Omental fat pad (tissue), 4 donors: ENCODE measurements around the gene CCDC178. TPM values are rescaled to one million over a fixed set of nuclear protein-coding genes. Genes with fewer than 3 reads are reported as not detected.

Experiments
- ATAC-seq: fragments of 150-250 bp; one replicate; pipeline ENCODE4 v1.9.1; 2016; ENCODE audit warnings: mild to moderate bottlenecking, moderate library complexity; ENCODE audit not compliant: low FRiP score
- DNase-seq: peaks from one replicate; pipeline ENCODE4 v3.0.0-alpha.2; 2019; ENCODE audit warnings: low spot score
- total RNA-seq, 4 donors: library from RNA; depleted of rRNA; stranded (reverse); fragments of >200 nt; gene quantifications; one replicate each; pipeline ENCODE4 v1.1.0, GENCODE V29; 2016
- TF ChIP-seq, protein P1 (sequence below), 3 donors: fragments of 450-650 bp; IDR thresholded peaks; one replicate each; pipeline ENCODE4 v1.5.1; 2016 to 2017; ENCODE audit warnings: antibody characterized with exemption in 3 of 3, mild to moderate bottlenecking in 3 of 3, moderate library complexity in 2 of 3

CCDC178 gene
- total RNA-seq, 4 donors from 2014 or later = 2.6 to 10.6 (median 3.5) TPM

DNA sequence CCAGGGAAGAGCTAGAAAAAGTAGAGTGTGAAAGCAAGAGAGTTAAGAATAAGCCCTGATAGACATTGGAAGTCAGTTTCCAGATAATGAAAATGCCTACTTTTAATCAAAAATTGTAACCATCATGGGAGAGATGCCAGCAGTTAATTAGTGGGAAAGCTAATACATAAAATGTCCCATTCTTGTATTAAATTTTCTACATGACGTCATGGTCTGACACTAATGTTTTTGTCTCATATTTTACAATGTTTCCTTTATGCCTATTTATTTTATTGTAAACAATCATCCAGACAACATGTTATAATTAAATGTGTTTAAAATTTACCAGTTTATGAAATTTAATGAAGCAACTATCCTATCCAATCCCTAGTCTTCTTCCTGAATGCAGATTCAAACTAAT, 26.3 kb upstream of the CCDC178 start:
- no peak for ATAC-seq
- DNase-seq = no peak
- TF ChIP-seq, protein P1, sequence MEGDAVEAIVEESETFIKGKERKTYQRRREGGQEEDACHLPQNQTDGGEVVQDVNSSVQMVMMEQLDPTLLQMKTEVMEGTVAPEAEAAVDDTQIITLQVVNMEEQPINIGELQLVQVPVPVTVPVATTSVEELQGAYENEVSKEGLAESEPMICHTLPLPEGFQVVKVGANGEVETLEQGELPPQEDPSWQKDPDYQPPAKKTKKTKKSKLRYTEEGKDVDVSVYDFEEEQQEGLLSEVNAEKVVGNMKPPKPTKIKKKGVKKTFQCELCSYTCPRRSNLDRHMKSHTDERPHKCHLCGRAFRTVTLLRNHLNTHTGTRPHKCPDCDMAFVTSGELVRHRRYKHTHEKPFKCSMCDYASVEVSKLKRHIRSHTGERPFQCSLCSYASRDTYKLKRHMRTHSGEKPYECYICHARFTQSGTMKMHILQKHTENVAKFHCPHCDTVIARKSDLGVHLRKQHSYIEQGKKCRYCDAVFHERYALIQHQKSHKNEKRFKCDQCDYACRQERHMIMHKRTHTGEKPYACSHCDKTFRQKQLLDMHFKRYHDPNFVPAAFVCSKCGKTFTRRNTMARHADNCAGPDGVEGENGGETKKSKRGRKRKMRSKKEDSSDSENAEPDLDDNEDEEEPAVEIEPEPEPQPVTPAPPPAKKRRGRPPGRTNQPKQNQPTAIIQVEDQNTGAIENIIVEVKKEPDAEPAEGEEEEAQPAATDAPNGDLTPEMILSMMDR (IDR thresholded peaks at IDR 0.05) = no peak

DNA sequence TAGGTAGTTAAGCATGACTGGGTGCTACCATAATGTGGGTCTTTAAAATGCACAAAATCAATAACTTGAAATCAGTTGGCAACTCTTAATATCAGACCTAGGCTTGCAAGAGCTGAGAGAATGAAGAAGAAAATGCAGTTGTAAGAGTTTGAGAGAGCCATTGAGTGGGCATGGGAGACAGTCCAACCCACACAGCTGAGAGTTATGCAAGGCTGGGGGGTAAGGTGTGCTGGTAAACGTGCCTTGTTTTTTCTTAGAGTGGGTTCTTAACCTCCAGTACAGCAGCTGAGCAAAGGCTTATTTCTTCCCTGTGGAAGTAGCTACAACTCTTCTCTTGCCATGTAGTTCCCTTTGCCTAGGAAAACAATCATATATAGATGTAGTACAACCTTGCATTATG, 20.2 kb upstream of the CCDC178 start:
- no peak for DNase-seq
- no peak for ATAC-seq
- TF ChIP-seq, protein P1 (IDR thresholded peaks at IDR 0.05) = no peak

- no peak for ATAC-seq
- TF ChIP-seq, protein P1 (IDR thresholded peaks at IDR 0.05) = no peak
These were observed 19.1 kb upstream of the CCDC178 start for GRCh38 chr18:33459612-33460011.

GRCh38 chr18:33446604-33447003, 6.1 kb upstream of the CCDC178 start:
- ATAC-seq = no peak
- TF ChIP-seq, protein P1 (IDR thresholded peaks at IDR 0.05) = no peak

More at GRCh38 chr18:33459612-33460011, 19.1 kb upstream of the CCDC178 start:
- no peak for DNase-seq

GRCh38 chr18:33444709-33445108, 4.2 kb upstream of the CCDC178 start:
- TF ChIP-seq, protein P1 (IDR thresholded peaks at IDR 0.05) = no peak
- no peak for ATAC-seq
- DNase-seq = no peak

More at GRCh38 chr18:33446604-33447003, 6.1 kb upstream of the CCDC178 start:
- DNase-seq = no peak

DNA sequence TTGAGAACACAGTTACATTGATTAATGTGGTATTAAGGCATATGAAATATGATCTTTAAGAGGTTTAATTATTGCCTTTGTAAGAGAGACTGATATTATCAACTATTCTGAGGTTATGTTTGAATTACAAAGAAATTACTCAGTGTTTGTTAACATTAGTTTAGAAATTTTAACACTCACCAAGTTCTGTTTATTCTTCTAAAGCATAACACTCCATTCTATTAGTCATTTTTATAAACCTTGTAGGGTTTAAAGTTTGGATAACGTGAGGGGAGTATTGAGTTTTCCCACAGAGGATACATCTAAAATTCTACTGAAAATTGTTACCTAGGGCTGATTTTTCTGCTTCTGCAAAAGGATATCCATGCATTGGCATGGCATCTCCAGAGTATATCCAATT, 7.7 kb downstream of the CCDC178 start:
- DNase-seq (no peak), ATAC-seq (no peak)
- TF ChIP-seq, protein P1 (IDR thresholded peaks at IDR 0.05) = no peak

- no peak for ATAC-seq
- TF ChIP-seq, protein P1 (IDR thresholded peaks at IDR 0.05) = no peak
- DNase-seq = no peak
These were observed 13.0 kb downstream of the CCDC178 start for GRCh38 chr18:33427549-33427948.
